GM10266 (cell line): ENCODE data around the gene ENOSF1.
A peak's percentile ranks its signal among the peaks of the same experiment; 100 is the strongest.

Experiments
- DNase-seq: peaks from one replicate; pipeline ENCODE4 v3.0.0; 2012; ENCODE audit errors: extremely low spot score
- TF ChIP-seq, protein P1 (sequence below): IDR thresholded peaks from 2 replicates; pipeline ENCODE4 v1.5.1; 2012; ENCODE audit warnings: mild to moderate bottlenecking, low read depth; ENCODE audit not compliant: control insufficient read depth, insufficient read depth; ENCODE audit errors: missing control alignments

The ENOSF1 gene

DNA sequence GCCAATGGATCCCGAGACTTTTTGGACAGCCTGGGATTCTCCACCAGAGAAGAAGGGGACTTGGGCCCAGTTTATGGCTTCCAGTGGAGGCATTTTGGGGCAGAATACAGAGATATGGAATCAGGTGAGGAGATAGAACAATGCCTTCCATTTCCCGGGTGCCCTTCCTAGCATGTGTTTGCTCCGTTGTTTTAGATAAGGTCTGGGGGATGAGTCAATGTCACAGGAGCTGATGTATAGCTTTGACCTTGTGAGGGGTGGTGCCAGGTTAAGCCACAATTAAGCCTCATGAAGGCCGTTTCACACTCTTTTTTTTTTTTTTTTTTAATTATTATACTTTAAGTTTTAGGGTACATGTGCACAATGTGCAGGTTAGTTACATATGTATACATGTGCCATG, 50.2 kb downstream of the ENOSF1 start:
- TF ChIP-seq, protein P1, sequence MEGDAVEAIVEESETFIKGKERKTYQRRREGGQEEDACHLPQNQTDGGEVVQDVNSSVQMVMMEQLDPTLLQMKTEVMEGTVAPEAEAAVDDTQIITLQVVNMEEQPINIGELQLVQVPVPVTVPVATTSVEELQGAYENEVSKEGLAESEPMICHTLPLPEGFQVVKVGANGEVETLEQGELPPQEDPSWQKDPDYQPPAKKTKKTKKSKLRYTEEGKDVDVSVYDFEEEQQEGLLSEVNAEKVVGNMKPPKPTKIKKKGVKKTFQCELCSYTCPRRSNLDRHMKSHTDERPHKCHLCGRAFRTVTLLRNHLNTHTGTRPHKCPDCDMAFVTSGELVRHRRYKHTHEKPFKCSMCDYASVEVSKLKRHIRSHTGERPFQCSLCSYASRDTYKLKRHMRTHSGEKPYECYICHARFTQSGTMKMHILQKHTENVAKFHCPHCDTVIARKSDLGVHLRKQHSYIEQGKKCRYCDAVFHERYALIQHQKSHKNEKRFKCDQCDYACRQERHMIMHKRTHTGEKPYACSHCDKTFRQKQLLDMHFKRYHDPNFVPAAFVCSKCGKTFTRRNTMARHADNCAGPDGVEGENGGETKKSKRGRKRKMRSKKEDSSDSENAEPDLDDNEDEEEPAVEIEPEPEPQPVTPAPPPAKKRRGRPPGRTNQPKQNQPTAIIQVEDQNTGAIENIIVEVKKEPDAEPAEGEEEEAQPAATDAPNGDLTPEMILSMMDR, result no peak
- no peak for DNase-seq

DNA sequence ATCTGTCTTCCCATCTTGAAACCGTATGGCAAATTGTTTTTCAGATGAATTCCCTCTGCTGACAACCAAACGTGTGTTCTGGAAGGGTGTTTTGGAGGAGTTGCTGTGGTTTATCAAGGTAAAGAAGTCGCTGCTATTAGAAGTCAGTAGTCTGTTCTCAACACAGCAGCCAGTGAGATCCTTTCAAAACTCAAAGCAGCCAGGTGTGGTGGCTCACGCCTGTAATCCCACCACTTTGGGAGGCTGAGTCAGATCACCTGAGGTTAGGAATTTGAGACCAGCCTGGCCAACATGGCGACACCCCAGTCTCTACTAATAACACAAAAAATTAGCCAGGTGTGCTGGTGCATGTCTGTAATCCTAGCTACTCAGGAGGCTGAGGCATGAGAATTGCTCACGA, 52.8 kb downstream of the ENOSF1 start:
- TF ChIP-seq, protein P1, result no peak
- no peak for DNase-seq

DNA sequence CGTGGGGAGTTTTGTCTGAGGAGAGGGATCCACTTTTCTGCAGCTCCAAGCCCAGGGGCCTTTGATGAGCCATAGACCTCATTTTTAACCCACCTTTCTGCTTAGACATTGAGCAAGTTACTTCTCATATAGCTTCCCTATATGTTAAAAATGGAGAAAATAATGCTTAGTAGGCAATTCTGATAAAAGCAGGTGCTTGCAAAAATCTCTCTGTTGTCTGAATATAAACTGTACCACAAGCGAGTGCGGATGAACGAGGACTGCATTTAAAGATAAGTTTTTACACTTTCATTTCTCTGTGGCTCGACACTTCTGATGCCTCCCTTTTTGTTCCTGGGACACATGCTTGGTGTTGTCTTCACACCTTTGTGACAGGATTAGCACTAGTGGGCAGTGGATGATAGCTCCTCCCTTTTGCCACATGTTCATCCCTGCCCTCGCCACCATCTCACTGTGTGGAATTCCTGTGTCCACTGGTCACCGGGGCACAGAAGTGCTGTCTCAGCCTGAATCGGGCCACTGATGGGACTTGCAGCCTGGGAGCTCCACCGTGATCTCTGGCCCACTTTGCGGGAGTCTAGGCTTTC, 53.4 kb downstream of the ENOSF1 start:
- TF ChIP-seq, protein P1, result no peak
- no peak for DNase-seq

DNA sequence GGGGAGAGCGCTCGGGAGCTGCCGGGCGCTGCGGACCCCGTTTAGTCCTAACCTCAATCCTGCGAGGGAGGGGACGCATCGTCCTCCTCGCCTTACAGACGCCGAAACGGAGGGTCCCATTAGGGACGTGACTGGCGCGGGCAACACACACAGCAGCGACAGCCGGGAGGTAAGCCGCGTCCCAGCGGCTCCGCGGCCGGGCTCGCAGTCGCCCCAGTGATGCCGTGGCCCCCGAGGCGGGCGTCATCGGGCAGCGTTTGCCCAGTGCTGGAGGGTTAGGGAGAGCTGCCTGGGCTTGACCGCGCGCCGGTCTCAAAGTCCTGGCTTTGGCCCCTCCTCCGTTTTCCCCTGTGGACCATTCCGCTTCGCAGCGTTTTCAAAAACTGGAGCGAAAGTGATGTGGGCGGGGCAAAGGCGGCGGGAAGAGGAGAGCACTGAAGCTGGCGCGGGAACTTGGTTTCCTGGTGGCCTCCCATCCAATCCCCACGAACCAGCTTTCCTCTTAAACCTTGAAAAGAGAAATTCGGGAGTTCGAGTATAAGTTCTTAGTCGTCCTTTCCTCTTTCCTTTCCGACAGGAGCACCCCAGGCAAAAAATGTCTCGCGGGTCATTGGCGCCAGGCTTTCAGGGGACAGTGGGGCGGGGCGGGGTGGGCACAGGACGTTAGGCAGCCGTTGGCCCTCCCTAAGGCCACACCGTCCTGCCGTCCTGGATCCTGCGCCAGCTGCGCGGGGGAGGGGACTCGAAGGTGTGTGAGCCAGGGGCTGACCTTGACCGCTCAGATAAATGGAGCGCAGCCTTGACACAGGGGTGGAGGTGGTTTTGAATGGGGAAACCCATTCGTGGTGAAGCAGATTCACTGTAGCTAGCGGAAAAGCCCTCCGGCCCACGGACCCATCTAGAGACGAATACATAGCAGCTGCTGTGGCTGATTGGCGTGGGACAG, 54.2 kb downstream of the ENOSF1 start:
- TF ChIP-seq, protein P1, result no peak
- DNase-seq, result peak; percentile 78

DNA sequence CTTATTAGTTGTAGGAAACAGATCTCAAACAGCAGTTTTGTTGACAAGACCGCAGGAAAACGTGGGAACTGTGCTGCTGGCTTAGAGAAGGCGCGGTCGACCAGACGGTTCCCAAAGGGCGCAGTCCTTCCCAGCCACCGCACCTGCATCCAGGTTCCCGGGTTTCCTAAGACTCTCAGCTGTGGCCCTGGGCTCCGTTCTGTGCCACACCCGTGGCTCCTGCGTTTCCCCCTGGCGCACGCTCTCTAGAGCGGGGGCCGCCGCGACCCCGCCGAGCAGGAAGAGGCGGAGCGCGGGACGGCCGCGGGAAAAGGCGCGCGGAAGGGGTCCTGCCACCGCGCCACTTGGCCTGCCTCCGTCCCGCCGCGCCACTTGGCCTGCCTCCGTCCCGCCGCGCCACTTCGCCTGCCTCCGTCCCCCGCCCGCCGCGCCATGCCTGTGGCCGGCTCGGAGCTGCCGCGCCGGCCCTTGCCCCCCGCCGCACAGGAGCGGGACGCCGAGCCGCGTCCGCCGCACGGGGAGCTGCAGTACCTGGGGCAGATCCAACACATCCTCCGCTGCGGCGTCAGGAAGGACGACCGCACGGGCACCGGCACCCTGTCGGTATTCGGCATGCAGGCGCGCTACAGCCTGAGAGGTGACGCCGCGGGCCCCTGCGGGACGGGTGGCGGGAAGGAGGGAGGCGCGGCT, 55.0 kb downstream of the ENOSF1 start, which contains the start of gene TYMS:
TYMS (plus strand) TSS at position 343 of the 690 bp plus-strand sequence; CDS start at position 433, 90 bp downstream.
- TF ChIP-seq, protein P1, result no peak

DNA sequence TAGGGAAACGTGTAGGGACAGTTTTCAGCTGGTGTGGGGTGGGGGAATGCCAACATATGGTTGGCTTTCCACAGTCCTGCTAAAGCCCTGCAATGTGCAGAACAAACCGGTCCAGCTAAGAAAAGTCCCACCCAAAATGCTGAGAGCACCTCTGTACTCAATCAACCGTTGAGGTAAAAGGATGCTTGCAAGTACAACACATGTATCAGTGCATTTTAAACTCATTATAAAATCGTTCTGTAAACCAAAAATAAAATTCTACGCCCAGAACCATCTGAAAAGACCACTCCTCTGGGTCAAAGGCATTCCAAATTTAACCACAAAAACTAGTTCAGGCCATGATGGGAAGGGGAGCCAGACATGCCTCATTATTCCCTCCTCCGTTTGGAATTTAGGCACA, 57.0 kb downstream of the ENOSF1 start:
- TF ChIP-seq, protein P1, result no peak
- no peak for DNase-seq

More for the DNA sequence above, 55.0 kb downstream of the ENOSF1 start, which contains the start of gene TYMS:
- peak; percentile 75 for DNase-seq
